GM13976 (cell line): ENCODE data around the gene LBHD2.

Experiments
- DNase-seq: peaks from one replicate; pipeline ENCODE4 v3.0.0; 2012; ENCODE audit warnings: low spot score
- in situ Hi-C: fragments of 300-500 bp; cut with MboI; formaldehyde crosslinking; loops from one replicate; pipeline ENCODE4 v1.12.0; 2022; ENCODE audit warnings: low sequenced_read_pairs, mixed read lengths, inconsistent platforms; ENCODE audit not compliant: unreplicated experiment
- TF ChIP-seq, protein P1 (sequence below): IDR thresholded peaks from 2 replicates; pipeline ENCODE4 v1.5.1; 2012; ENCODE audit warnings: borderline replicate concordance, mild to moderate bottlenecking; ENCODE audit not compliant: insufficient read depth; ENCODE audit errors: extremely low read depth, missing control alignments, control extremely low read depth

The LBHD2 gene

DNA sequence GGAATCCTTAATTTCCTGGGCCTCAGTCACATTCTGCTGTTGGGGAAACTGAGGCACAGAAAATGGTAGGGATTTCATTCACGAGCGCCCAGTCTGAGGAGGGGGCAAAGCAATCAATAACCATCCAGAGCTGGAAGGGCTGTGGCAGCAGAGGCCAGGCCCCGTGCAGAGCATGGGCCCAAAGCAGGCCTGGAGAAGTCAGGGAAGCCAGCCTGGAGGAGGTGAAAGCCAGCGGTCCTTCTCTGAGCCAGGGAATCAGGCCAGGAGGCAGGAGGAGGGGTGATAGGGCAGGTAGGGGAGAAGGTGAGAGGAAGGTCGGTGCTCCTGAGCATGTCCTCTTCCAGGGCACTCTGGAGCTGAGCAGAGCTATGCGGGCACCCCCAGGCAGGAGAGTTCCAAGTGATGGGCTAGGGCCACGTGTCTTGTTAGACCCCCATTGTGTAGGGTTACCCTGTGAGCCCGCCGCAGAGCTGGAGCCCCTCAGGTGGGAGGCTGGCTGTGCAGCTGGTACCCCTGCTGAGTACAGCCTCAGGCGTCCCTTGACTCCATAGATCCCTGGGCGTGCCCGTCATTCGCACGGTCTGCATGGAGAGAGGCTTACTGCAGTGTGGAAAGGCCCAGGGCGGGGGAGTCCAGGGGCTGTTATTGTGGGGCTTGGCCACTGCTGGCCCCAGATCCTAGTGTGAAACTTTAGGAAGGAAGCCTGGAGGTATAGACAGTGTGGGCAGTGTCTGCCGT lies 44.0 kb downstream of the LBHD2 start:
- in situ Hi-C loops: no loop called here
- no peak for DNase-seq
- TF ChIP-seq, protein P1, sequence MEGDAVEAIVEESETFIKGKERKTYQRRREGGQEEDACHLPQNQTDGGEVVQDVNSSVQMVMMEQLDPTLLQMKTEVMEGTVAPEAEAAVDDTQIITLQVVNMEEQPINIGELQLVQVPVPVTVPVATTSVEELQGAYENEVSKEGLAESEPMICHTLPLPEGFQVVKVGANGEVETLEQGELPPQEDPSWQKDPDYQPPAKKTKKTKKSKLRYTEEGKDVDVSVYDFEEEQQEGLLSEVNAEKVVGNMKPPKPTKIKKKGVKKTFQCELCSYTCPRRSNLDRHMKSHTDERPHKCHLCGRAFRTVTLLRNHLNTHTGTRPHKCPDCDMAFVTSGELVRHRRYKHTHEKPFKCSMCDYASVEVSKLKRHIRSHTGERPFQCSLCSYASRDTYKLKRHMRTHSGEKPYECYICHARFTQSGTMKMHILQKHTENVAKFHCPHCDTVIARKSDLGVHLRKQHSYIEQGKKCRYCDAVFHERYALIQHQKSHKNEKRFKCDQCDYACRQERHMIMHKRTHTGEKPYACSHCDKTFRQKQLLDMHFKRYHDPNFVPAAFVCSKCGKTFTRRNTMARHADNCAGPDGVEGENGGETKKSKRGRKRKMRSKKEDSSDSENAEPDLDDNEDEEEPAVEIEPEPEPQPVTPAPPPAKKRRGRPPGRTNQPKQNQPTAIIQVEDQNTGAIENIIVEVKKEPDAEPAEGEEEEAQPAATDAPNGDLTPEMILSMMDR: no peak

DNA sequence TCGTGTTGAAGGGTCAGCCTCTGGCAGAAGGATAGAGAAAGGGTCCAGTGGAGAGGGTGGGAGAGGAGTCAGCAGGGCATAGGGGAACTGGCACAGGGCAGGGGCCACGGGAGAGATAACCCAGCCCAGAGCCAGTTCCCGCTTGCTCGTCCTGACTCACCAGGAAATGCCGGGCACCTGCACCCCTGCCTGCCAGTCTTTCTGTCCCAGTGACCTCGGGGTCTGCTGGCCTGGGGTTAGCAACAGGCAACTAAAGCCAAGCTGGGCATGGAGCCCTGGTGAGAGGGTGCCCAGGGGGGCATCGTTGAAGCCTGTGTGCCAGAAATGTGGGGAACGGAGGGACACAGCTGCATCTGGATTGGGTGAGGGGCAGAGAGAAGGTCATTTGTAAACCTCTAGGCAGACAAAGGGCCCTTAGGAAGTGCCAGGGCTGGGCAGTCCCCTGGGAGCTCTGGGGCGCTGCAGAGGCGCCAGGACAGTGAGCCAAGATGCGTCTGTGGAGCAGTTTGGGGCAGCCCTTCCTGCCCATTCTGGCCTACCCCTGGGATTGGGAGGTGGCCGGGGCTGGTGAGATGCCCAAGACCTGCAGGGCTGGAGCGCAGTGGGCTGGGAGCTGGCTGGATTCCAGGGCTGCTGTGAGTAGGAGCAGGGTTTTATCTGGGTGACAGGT lies 44.8 kb downstream of the LBHD2 start:
- in situ Hi-C loops: no loop called here
- no peak for DNase-seq
- TF ChIP-seq, protein P1: no peak

DNA sequence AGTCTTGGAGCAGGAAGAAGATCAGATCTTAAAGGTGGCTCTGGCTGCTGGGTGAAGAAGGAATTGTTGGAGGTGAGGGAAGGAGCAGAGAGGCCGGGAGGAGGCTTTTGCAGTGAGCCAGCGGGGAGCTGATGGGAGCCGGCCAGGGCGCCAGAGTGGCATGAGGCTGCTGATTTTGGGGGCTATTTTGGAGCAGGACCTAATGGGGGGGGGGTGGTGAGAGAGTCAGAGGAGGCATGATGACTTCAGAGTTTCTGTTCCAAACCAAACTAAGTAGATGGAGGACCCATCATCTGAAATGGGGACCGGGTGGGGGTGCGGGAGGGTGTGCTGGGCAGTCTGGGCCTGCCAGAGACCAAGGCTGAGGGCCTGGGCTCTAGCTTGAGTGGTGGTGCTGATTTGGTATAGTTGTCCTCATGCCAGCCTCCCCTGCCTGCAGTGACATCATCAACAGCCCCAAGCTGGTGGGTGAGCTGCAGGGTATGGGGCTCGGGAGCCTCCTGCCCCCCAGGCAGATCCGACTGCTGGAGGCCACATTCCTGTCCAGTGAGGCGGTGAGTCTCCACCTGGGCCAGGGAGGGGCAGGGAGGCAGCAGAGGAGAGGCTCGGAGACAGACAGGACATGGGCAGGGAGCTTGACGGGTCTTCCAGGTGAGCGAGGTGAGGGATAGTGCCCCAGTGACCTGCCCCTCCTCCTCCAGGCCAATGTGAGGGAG lies 45.4 kb downstream of the LBHD2 start:
- DNase-seq: no peak
- in situ Hi-C loops: no loop called here
- TF ChIP-seq, protein P1: no peak

DNA sequence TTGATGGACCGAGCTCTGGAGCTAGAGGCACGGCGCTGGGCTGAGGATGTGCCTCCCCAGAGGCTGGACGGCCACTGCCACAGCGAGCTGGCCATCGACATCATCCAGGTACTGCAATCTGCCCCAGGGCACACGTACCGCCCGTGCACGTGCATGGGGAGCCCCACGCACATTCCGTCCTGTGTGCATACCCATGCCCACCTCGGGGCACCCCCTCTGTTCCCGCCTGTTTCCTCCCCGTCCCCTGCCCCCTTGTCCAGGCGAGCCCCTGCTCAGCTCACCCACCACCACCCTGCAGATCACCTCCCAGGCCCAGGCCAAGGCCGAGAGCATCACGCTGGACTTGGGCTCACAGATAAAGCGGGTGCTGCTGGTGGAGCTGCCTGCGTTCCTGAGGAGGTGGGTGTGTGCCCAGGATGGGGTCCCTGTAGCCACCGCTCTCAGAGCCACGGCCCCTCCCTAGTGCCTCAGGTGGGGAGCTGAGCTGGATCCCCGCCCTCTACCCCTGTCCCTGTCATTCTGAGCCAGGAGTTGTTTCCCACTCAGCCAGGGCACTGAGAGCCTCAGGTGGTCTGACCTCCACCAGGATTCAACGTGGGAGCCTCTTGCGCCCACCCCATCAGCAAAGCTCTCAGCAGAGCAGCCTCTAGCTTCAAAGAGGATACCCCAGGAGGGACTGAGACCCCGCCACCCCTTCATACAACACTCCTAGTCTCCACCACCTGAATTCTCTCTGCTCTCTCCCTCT lies 46.2 kb downstream of the LBHD2 start:
- TF ChIP-seq, protein P1: no peak
- in situ Hi-C loops: no loop called here
- peak; percentile 32 for DNase-seq

DNA sequence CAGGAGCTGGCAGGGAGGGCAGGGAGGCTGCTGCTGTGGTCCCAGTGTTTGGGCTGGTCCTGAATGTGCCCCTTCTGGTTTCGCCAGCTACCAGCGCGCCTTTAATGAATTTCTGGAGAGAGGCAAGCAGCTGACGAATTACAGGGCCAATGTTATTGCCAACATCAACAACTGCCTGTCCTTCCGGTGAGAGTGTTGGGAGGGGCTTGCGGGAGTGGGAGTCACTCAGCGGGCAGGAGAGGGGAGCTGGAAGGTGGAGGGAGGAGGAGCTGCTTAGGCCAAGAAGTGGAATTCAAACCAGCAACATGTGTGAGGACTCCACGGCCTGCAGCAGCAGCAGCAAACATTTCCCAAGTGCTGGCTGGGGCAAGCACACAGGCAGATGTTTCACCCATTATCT lies 47.0 kb downstream of the LBHD2 start:
- in situ Hi-C loops: no loop called here
- TF ChIP-seq, protein P1: no peak
- DNase-seq: no peak

DNA sequence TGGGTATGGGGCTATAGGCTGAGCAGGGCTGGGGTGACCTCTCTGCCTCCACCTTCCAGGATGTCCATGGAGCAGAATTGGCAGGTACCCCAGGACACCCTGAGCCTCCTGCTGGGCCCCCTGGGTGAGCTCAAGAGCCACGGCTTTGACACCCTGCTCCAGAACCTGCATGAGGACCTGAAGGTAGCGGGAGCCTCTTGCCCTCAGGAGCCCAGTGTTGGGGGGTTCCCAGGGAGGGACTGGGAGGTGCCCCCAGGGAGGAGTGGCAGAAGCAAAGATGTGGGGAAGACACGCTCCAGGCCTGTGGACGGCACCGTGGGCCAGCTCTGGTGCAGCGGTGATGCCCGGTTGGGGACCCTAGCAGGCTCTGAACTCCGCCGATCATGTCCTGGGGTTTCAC lies 47.6 kb downstream of the LBHD2 start:
- in situ Hi-C loops: no loop called here
- TF ChIP-seq, protein P1: no peak
- DNase-seq: no peak
